H1 (cell line): ENCODE data around the gene KNCN.

Experiments used
- BACH1 ChIP-seq: IDR thresholded peaks from 2 replicates; pipeline ENCODE4 v1.6.1; 2012; ENCODE audit warnings: low read length, improper control_type of control experiment
- BCL11A ChIP-seq, 2 experiments: IDR thresholded peaks; one replicate each; pipeline ENCODE4 v1.6.1; 2011; ENCODE audit warnings: low read depth in 2 of 2, low read length in 2 of 2, mild to moderate bottlenecking in 2 of 2
- CREB1 ChIP-seq: IDR thresholded peaks from 2 replicates; pipeline ENCODE4 v1.6.1; 2012; ENCODE audit warnings: inconsistent platforms
- NRF1 ChIP-seq: IDR thresholded peaks from 2 replicates; pipeline ENCODE4 v1.6.1; 2011; ENCODE audit warnings: mild to moderate bottlenecking, low read depth, low read length, improper control_type of control experiment
- POLR2AphosphoS5 ChIP-seq: IDR thresholded peaks from 2 replicates; pipeline ENCODE4 v1.6.1; 2011; ENCODE audit warnings: low read depth, low read length
- TAF1 ChIP-seq: IDR thresholded peaks from 2 replicates; pipeline ENCODE4 v1.6.1; 2011; ENCODE audit warnings: mild to moderate bottlenecking, low read depth, low read length
- TF ChIP-seq, protein P1 (sequence below), 3 experiments: IDR thresholded peaks; 1 replicate in 2 of 3; 2 replicates in 1 of 3; pipeline versions ENCODE4 v1.5.1 to v1.6.1; 2011; ENCODE audit warnings: low read length in 3 of 3, mild to moderate bottlenecking in 3 of 3, inconsistent platforms in 2 of 3, low read depth in 1 of 3, moderate library complexity in 1 of 3; ENCODE audit not compliant: insufficient read depth in 1 of 3; ENCODE audit errors: control extremely low read depth in 1 of 3
- TF ChIP-seq, protein P2 (sequence below): IDR thresholded peaks from 2 replicates; pipeline ENCODE4 v1.6.1; 2012; ENCODE audit warnings: inconsistent platforms

DNA sequence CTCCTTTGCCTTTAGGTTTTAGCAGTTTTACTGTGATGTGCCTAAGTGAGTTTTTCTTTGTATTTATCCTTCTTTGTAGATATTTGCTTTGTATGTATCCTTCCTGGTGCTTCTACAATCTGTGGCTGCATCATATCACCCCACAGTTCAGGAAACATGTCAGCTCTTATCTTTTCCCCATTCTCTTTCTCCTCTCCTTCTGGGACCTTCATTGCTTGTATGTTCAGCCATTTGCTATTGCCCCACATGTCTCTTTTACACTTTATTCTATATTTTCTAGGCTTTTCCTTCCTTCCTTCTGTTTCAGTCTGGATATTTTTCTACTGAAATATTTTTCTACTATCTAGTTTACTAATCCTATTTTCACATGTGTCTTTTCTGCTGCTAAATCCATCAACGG is 14.9 kb downstream of the KNCN start:
- TF ChIP-seq POLR2AphosphoS5: no peak
- no peak for TF ChIP-seq BACH1
- TF ChIP-seq, protein P1, sequence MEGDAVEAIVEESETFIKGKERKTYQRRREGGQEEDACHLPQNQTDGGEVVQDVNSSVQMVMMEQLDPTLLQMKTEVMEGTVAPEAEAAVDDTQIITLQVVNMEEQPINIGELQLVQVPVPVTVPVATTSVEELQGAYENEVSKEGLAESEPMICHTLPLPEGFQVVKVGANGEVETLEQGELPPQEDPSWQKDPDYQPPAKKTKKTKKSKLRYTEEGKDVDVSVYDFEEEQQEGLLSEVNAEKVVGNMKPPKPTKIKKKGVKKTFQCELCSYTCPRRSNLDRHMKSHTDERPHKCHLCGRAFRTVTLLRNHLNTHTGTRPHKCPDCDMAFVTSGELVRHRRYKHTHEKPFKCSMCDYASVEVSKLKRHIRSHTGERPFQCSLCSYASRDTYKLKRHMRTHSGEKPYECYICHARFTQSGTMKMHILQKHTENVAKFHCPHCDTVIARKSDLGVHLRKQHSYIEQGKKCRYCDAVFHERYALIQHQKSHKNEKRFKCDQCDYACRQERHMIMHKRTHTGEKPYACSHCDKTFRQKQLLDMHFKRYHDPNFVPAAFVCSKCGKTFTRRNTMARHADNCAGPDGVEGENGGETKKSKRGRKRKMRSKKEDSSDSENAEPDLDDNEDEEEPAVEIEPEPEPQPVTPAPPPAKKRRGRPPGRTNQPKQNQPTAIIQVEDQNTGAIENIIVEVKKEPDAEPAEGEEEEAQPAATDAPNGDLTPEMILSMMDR (IDR thresholded peaks at IDR 0.05; ENCODE audit: control extremely low read depth in 1 of 3, insufficient read depth in 1 of 3, low read depth in 1 of 3, low read length in 3 of 3): no peak
- TF ChIP-seq, protein P2, sequence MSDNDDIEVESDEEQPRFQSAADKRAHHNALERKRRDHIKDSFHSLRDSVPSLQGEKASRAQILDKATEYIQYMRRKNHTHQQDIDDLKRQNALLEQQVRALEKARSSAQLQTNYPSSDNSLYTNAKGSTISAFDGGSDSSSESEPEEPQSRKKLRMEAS: no peak
- TF ChIP-seq BCL11A (IDR thresholded peaks at IDR 0.05; ENCODE audit: low read depth in 2 of 2, low read length in 2 of 2): no peak
- TF ChIP-seq CREB1: no peak
- no peak for TF ChIP-seq NRF1
- TF ChIP-seq TAF1: no peak
